GM12878 (cell line): ENCODE results near the gene RPS6KC1. TPM values are rescaled to one million over a fixed set of nuclear protein-coding genes. Genes with fewer than 3 reads are reported as not detected.

Experiments
- ATAC-seq: fragments of 200-7000 bp; cut with Tn5 transposase; 3 replicates; pipeline ENCODE4 v1.9.1; 2020; ENCODE audit warnings: mild to moderate bottlenecking, moderate library complexity
- BruUV-seq: library from RNA; stranded (reverse); fragments of 400-500 nt; replicated peaks from 2 replicates; lab custom pipeline; 2021; lab: Mats Ljungman, UMichigan
- CTCF ChIA-PET: fragments of 300-600 bp; sonication (Branson Sonifier 250); formaldehyde crosslinking; extraction: SDS; loops from one replicate; lab custom pipeline; 2021; ENCODE audit warnings: inconsistent platforms; lab: Yijun Ruan, JAX
- POLR2A ChIA-PET: fragments of 350-600 bp; formaldehyde crosslinking; extraction: SDS; loops from one replicate; lab custom pipeline; 2021; ENCODE audit warnings: inconsistent platforms; lab: Charles Lee
- RAD21 ChIA-PET: fragments of 300-600 bp; sonication (Branson Sonifier 250); formaldehyde crosslinking; loops from one replicate; lab custom pipeline; 2023; ENCODE audit warnings: antibody characterized with exemption; ENCODE audit not compliant: unreplicated experiment; lab: Charles Lee
- SMC1A ChIA-PET: fragments of 300-600 bp; sonication (Branson Sonifier 250); formaldehyde crosslinking; loops from one replicate; lab custom pipeline; 2023; ENCODE audit not compliant: unreplicated experiment, uncharacterized antibody; lab: Charles Lee
- DNase-seq: peaks from one replicate; pipeline ENCODE4 v3.0.0-alpha.2; 2011; ENCODE audit warnings: low read depth, low spot score
- FAIRE-seq: peaks from 3 replicates; lab custom pipeline; 2011; peaks lifted over from hg19 to GRCh38; lab: Jason Lieb, UNC
- H2AFZ ChIP-seq: 2 replicates; pipeline ENCODE4 v1.6.0; 2011; ENCODE audit warnings: low read depth, low read length, control low read depth; ENCODE audit not compliant: control insufficient read depth
- H3K27ac ChIP-seq: 2 replicates; pipeline ENCODE4 v1.5.1; 2011; ENCODE audit warnings: control low read depth; ENCODE audit not compliant: control insufficient read depth, insufficient read depth
- H3K27me3 ChIP-seq, 2 experiments: replicated peaks in 1 of 2; 2 replicates each; pipeline versions ENCODE4 v1.6.0 to v1.6.1; 2011; ENCODE audit warnings: low read length in 1 of 2; ENCODE audit not compliant: control insufficient read depth in 2 of 2, insufficient read depth in 2 of 2
- H3K36me3 ChIP-seq, 2 experiments: 2 replicates each; pipeline ENCODE4 v1.5.1; 2011; ENCODE audit warnings: low read length in 1 of 2; ENCODE audit not compliant: control insufficient read depth in 2 of 2, insufficient read depth in 2 of 2
- H3K4me1 ChIP-seq: 2 replicates; pipeline ENCODE4 v1.6.1; 2011; ENCODE audit warnings: mild to moderate bottlenecking, low read length, moderate library complexity, mixed read lengths; ENCODE audit not compliant: control insufficient read depth, insufficient read depth
- H3K4me2 ChIP-seq: 2 replicates; pipeline ENCODE4 v1.6.0; 2011; ENCODE audit warnings: control low read depth; ENCODE audit not compliant: control insufficient read depth, insufficient read depth
- H3K4me3 ChIP-seq: fragments of 200-600 bp; sonication (generic); 2 replicates; pipeline ENCODE4 v1.5.1; 2016
- H3K79me2 ChIP-seq: 2 replicates; pipeline ENCODE4 v1.6.0; 2011; ENCODE audit warnings: low read length; ENCODE audit not compliant: control insufficient read depth, insufficient read depth
- H3K9ac ChIP-seq: 2 replicates; pipeline ENCODE4 v1.8.0; 2011; ENCODE audit warnings: low read length, control low read depth, mixed read lengths; ENCODE audit not compliant: control insufficient read depth, insufficient read depth
- H3K9me3 ChIP-seq: replicated peaks from 3 replicates; pipeline ENCODE4 v1.5.1; 2011; ENCODE audit warnings: mild to moderate bottlenecking, low read length; ENCODE audit not compliant: control insufficient read depth, insufficient read depth
- H4K20me1 ChIP-seq: 2 replicates; pipeline ENCODE4 v1.6.0; 2011; ENCODE audit not compliant: control insufficient read depth, insufficient read depth
- CHD2 ChIP-seq: IDR thresholded peaks from 2 replicates; pipeline ENCODE4 v1.6.1; 2011; ENCODE audit warnings: low read depth, low read length, improper control_type of control experiment, borderline replicate concordance
- IRF4 ChIP-seq: IDR thresholded peaks from 2 replicates; pipeline ENCODE4 v1.6.1; 2011; ENCODE audit warnings: low read depth, low read length
- NBN ChIP-seq: fragments of 450-650 bp; IDR thresholded peaks from 2 replicates; pipeline ENCODE4 v1.6.1; 2016
- SMARCA5 ChIP-seq: fragments of 450-650 bp; IDR thresholded peaks from 2 replicates; pipeline ENCODE4 v1.6.1; 2017; ENCODE audit warnings: mild to moderate bottlenecking
- TAF1 ChIP-seq: IDR thresholded peaks from 2 replicates; pipeline ENCODE4 v1.6.1; 2011; ENCODE audit warnings: mild to moderate bottlenecking, low read depth, low read length, borderline replicate concordance
- WGBS: methylation state at CpG from one replicate; pipeline ENCODE4 v1.1.6; 2016; ENCODE audit warnings: low lambda C conversion rate; ENCODE audit not compliant: insufficient replicate concordance, insufficient coverage; ENCODE audit errors: missing lambda C conversion rate; 5-methylcytosine and 5-hydroxymethylcytosine counted together
- in situ Hi-C: fragments of 300-500 bp; cut with MboI; formaldehyde crosslinking; loops from 9 replicates; pipeline ENCODE4 v1.14.3; 2018; ENCODE audit warnings: mixed read lengths
- intact Hi-C: fragments of 100-400 bp; cut with micrococcal nuclease; formaldehyde crosslinking; loops from one replicate; pipeline ENCODE4 v1.14.2; 2022; ENCODE audit not compliant: unreplicated experiment
- polyA plus RNA-seq, 11 experiments: library from polyadenylated mRNA; depleted of rRNA in 4 of 11; unstranded in 6 of 11; stranded (reverse) in 5 of 11; fragments of >200 nt; fragmentation: Nextera tagmentation in 4 of 11; fragmentation: Illumina TruSeq in 1 of 11; extraction: Ambion mirVana in 4 of 11; extraction: Trizol in 1 of 11; gene quantifications; 1 replicate in 1 of 11; 2 replicates in 10 of 11; pipeline versions ENCODE4 v1.2.1 to v1.2.3, GENCODE V29; 2011 to 2016; ENCODE audit warnings: inconsistent platforms in 2 of 11, missing spikeins in 2 of 11, low read depth in 1 of 11
- total RNA-seq, 4 experiments: library from RNA; depleted of rRNA in 3 of 4; stranded (reverse); fragments of >200 nt in 3 of 4; fragmentation: Illumina TruSeq in 1 of 4; extraction: Trizol in 1 of 4; gene quantifications; 2 replicates each; pipeline versions ENCODE4 v1.2.1 to v1.2.3, GENCODE V29; 2013 to 2021
- TF ChIP-seq, protein P1 (sequence below): fragments of 450-650 bp; formaldehyde crosslinking; IDR thresholded peaks from 2 replicates; pipeline ENCODE4 v1.4.0; 2020; ENCODE audit warnings: mild to moderate bottlenecking, moderate library complexity
- TF ChIP-seq, protein P2 (sequence below): IDR thresholded peaks from 2 replicates; pipeline ENCODE4 v1.6.1; 2011; ENCODE audit warnings: mild to moderate bottlenecking, low read depth, low read length, moderate library complexity; ENCODE audit not compliant: insufficient replicate concordance

RPS6KC1 gene
- total and polyA plus RNA-seq, 10 of the 15 experiments (the other 5 are each of a cell fraction or from before 2014, with no cell fraction given): 2.9 to 17.3 (median 12.2) TPM

DNA sequence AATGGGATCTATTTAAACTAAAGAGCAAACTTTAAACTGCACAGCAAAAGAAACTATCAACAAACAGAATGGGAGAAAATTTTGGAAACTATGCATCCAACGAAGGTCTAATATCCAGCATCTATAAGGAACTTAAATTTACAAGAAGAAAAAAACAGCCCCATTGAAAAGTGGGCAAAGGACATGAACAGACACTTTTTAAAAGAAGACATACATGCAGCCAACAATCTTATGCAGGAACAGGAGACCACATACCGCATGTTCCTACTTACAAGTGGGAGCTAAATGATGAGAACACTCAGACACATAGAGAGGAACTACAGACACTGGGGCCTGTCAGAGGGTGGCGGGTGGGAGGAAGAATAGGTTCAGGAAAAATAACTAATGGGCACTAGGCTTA is 149.6 kb downstream of the RPS6KC1 start:
- Histone ChIP-seq H3K4me3 (no peak overlapping the region), H3K9me3 (no peaks in the 10 kb centered on the region; the same call in 2 of the 3 replicates), H3K27ac (no peak overlapping the region)
- in situ Hi-C loops: no loop called here
- CTCF ChIA-PET: no interaction called here
- WGBS: 98% methylated on average over 3 of the region's 3 CpGs
- FAIRE-seq: no peak
- TF ChIP-seq, protein P1, sequence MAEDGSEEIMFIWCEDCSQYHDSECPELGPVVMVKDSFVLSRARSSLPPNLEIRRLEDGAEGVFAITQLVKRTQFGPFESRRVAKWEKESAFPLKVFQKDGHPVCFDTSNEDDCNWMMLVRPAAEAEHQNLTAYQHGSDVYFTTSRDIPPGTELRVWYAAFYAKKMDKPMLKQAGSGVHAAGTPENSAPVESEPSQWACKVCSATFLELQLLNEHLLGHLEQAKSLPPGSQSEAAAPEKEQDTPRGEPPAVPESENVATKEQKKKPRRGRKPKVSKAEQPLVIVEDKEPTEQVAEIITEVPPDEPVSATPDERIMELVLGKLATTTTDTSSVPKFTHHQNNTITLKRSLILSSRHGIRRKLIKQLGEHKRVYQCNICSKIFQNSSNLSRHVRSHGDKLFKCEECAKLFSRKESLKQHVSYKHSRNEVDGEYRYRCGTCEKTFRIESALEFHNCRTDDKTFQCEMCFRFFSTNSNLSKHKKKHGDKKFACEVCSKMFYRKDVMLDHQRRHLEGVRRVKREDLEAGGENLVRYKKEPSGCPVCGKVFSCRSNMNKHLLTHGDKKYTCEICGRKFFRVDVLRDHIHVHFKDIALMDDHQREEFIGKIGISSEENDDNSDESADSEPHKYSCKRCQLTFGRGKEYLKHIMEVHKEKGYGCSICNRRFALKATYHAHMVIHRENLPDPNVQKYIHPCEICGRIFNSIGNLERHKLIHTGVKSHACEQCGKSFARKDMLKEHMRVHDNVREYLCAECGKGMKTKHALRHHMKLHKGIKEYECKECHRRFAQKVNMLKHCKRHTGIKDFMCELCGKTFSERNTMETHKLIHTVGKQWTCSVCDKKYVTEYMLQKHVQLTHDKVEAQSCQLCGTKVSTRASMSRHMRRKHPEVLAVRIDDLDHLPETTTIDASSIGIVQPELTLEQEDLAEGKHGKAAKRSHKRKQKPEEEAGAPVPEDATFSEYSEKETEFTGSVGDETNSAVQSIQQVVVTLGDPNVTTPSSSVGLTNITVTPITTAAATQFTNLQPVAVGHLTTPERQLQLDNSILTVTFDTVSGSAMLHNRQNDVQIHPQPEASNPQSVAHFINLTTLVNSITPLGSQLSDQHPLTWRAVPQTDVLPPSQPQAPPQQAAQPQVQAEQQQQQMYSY: no peak
- TF ChIP-seq, protein P2, sequence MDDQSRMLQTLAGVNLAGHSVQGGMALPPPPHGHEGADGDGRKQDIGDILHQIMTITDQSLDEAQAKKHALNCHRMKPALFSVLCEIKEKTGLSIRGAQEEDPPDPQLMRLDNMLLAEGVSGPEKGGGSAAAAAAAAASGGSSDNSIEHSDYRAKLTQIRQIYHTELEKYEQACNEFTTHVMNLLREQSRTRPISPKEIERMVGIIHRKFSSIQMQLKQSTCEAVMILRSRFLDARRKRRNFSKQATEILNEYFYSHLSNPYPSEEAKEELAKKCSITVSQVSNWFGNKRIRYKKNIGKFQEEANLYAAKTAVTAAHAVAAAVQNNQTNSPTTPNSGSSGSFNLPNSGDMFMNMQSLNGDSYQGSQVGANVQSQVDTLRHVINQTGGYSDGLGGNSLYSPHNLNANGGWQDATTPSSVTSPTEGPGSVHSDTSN: no peak
- TF ChIP-seq IRF4 (no peak), TAF1 (no peak), CHD2 (no peak), NBN (no peak), SMARCA5 (no peak)
- TF ChIP-seq, all 136 proteins: peak for 0
- RAD21 ChIA-PET: no interaction called here
- Histone ChIP-seq H3K27me3 (no peaks in the 10 kb centered on the region), H3K36me3 (no peaks in the 10 kb centered on the region; a peak in 1 of 4 replicates), H2AFZ (no peak overlapping the region), H4K20me1 (no peaks in the 10 kb centered on the region), H3K79me2 (no peaks in the 10 kb centered on the region), H3K4me2 (no peak overlapping the region), H3K4me1 (no peaks in the 10 kb centered on the region), H3K9ac (no peak overlapping the region)
- ATAC-seq (no peak), DNase-seq (no peak)
- intact Hi-C loops: no loop called here
- POLR2A ChIA-PET: no interaction called here
- SMC1A ChIA-PET: no interaction called here
- no TSS peak for BruUV-seq
